Left renal cortex interstitium (tissue), 4 donors: ENCODE data around the gene IREB2. TPM values are rescaled to one million over a fixed set of nuclear protein-coding genes. Genes with fewer than 3 reads are reported as not detected.

Experiments
- DNase-seq, 4 donors: peaks; one replicate each; pipeline ENCODE4 v3.0.0-alpha.2; 2013; ENCODE audit warnings: low read depth in 4 of 4, low spot score in 2 of 4, missing footprints in 1 of 4
- polyA plus RNA-seq, 4 donors: library from polyadenylated mRNA; unstranded; fragments of 120-200 nt; gene quantifications; one replicate each; pipeline ENCODE4 v1.2.1, GENCODE V29; 2013; ENCODE audit not compliant: insufficient read length in 4 of 4

Gene IREB2
- polyA plus RNA-seq, 4 donors: 51.1 to 77.7 (median 59.2) TPM

DNA sequence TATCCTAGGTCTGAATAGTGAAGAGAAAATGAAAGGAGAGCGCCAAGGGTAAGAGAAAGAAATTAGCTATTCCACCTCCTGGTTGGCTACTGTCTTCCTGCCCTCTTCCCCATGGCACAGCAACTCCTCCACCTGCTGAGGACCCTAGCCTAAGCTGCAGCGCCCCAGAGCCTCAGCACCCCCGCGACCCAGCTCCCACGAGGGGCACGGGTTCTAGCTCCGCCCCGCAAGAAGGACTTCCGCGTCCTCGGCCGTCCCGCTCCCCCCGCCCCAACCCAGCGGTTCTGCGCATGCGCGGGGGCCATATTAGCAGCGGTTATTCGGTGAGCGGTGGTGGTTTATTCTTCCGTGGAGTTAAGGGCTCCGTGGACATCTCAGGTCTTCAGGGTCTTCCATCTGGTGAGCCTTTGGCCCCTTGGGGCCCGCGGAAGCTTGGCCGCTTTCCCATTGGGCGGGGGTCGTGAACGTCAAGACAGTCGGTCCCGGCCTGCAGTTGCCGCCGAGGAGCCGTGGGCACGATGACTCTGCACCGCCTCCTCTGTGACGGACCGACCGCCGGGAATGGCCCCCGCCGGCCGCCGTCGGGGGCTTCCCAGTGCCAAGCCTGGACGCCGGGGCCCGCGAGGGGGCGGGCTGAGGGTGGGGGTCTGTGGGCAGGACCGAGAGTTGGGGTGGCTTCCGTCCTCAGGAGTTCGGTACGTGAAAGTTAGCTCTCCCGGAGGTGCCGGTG lies 102.3 kb downstream of the IREB2 start, which contains the start of gene PSMA4:
Gene PSMA4, plus strand, starts transcription at position 304 of the 730 bp plus-strand sequence. CDS start 1,484 bp downstream, outside the sequence.
- peak; percentile 82 to 90 (median 84) for DNase-seq

- DNase-seq: peak in 1 of 4 donors; percentile 13
These were observed 103.1 kb downstream of the IREB2 start for GRCh38 chr15:78540871-78541743.

- no peak for DNase-seq
These were observed 103.7 kb downstream of the IREB2 start for GRCh38 chr15:78541744-78542034.

GRCh38 chr15:78542647-78543046 lies 104.6 kb downstream of the IREB2 start:
- DNase-seq: no peak

GRCh38 chr15:78550194-78550593 lies 112.2 kb downstream of the IREB2 start:
- no peak for DNase-seq

DNA sequence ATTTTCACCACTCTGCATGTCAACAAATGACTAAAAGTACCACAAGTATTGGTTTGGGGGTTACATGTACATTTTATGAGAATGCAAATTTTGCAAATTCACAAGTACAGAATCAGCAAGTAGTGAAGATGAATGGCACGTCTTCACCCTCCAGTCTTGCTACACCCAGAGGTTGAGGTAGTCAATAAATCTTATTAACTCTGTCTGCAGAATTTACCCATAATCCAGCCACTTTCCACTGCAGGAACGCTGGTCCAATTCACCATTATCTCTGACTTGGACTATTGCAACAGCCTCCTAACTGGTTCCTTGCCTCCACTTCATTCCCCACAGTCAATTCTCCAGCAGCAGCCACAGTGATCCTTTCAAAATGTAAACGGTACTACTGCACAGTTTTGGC lies 112.8 kb downstream of the IREB2 start:
- DNase-seq: no peak

Other genes starting within 250 kb of the IREB2 start
- gene ACSBG1, start 203.7 kb upstream of the IREB2 start, polyA plus RNA-seq: 1 to 10 TPM in 3 of 4 donors, under 1 TPM in 1; 0.44 to 1.6 (median 1.3) TPM
- gene DNAJA4, start 173.7 kb upstream of the IREB2 start, polyA plus RNA-seq: 10 to 100 TPM; 18.6 to 34.8 (median 26.6) TPM
- gene SKIC8, start 138.6 kb upstream of the IREB2 start, polyA plus RNA-seq: 100 to 1,000 TPM in 3 of 4 donors, 10 to 100 TPM in 1; 95.1 to 123 (median 111) TPM
- gene CRABP1, start 97.9 kb upstream of the IREB2 start, polyA plus RNA-seq: 10 to 100 TPM; 49.0 to 73.4 (median 64.6) TPM
- gene HYKK, start 69.4 kb downstream of the IREB2 start, polyA plus RNA-seq: 1 to 10 TPM; 7.7 to 8.9 (median 8.3) TPM
- 100 to 1,000 TPM; 232 to 298 (median 262) TPM for gene PSMA4, start 102.2 kb downstream of the IREB2 start, polyA plus RNA-seq
- 1 to 10 TPM; 5.9 to 9.7 (median 7.0) TPM for gene CHRNA5, start 127.3 kb downstream of the IREB2 start, polyA plus RNA-seq
- gene CHRNA3, start 182.8 kb downstream of the IREB2 start, polyA plus RNA-seq: 1 to 10 TPM in 3 of 4 donors, under 1 TPM in 1; 0.86 to 1.5 (median 1.2) TPM
- gene CHRNB4, start 203.0 kb downstream of the IREB2 start, polyA plus RNA-seq: 1 to 10 TPM; 2.5 to 3.9 (median 2.8) TPM